ENCODE data around the gene SEZ6L. TPM values are rescaled to one million over a fixed set of nuclear protein-coding genes. Genes with fewer than 3 reads are reported as not detected.

Gene SEZ6L
- polyA plus RNA-seq, 2 of the 4 experiments (the other 2 are of a cell fraction), result not detected

- H3K4me3 ChIP-seq, result no peak overlapping the region
- no peak for DNase-seq (ENCODE audit: low read depth in 1 of 2, low spot score in 1 of 2)
- TF ChIP-seq HEYL (CRISPR knock-in tag; IDR thresholded peaks at IDR 0.05) (no peak), CTCF (IDR thresholded peaks at IDR 0.05) (no peak), ATOH8 (CRISPR knock-in tag; IDR thresholded peaks at IDR 0.05; ENCODE audit: low read depth) (no peak), EHMT2 (IDR thresholded peaks at IDR 0.05; ENCODE audit: low read depth) (no peak), BHLHE40 (IDR thresholded peaks at IDR 0.05; ENCODE audit: low read depth, low read length) (no peak), EHF (CRISPR knock-in tag; IDR thresholded peaks at IDR 0.05) (no peak), ZC3H11A (IDR thresholded peaks at IDR 0.05) (no peak), MYC (IDR thresholded peaks at IDR 0.05; ENCODE audit: borderline replicate concordance, low read length) (no peak), ELK1 (IDR thresholded peaks at IDR 0.05; ENCODE audit: low read depth, low read length) (no peak)
- TF ChIP-seq, protein P1, sequence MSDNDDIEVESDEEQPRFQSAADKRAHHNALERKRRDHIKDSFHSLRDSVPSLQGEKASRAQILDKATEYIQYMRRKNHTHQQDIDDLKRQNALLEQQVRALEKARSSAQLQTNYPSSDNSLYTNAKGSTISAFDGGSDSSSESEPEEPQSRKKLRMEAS (IDR thresholded peaks at IDR 0.05), result no peak
- ChIA-PET CTCF (interaction anchor here (1.4 kb wide), 1 partner anchor 12 kb away, joined by 3 read pairs; no protein-coding TSS in a partner anchor), POLR2A (no interaction called here)
- H3K4me1 ChIP-seq, result no peaks in the 10 kb centered on the region
- no peak for FAIRE-seq
- H3K4me2 ChIP-seq, result no peak overlapping the region
- no peaks in the 10 kb centered on the region for H3K9me3 ChIP-seq
- H3K27ac ChIP-seq, result no peak overlapping the region
- ATAC-seq, result no peak
- WGBS (ENCODE audit: missing lambda C conversion rate), result 0% methylated on average over 2 of the region's 2 CpGs
Observed at GRCh38 chr22:26185190-26185589, 15.9 kb downstream of the SEZ6L start.

DNA sequence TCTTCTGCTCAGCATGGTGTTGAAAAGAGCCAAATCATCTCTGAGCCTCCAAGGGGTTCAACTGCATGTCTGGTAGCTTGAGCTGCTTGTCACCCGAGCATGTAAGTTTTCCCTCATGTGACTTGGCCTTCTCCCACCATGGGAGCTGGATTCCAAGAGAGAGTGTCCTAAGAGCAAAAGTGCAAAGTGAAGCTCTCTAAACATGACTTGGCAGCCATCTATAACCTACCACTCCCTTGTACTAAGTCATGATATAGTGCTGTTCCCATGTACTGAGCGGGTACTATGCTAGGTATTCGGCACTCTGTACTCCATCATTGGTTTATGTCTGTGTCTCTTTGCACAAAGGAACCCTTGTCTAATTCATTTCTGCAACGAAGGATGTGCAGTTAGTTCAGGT is 19.1 kb downstream of the SEZ6L start:
- DNase-seq (ENCODE audit: low read depth in 1 of 2, low spot score in 1 of 2) (no peak), ATAC-seq (no peak), FAIRE-seq (no peak)
- Histone ChIP-seq H3K4me2 (no peak overlapping the region), H3K27ac (no peak overlapping the region), H3K4me3 (no peak overlapping the region), H3K9me3 (no peaks in the 10 kb centered on the region), H3K4me1 (no peaks in the 10 kb centered on the region)
- WGBS (ENCODE audit: missing lambda C conversion rate), result 2% methylated on average over 4 of the region's 4 CpGs
- TF ChIP-seq CTCF (IDR thresholded peaks at IDR 0.05), result no peak
- no peak for TF ChIP-seq EP300 (IDR thresholded peaks at IDR 0.05)
- no peak for TF ChIP-seq GATA3 (IDR thresholded peaks at IDR 0.05; ENCODE audit: borderline replicate concordance)
- no peak for TF ChIP-seq EHF (CRISPR knock-in tag; IDR thresholded peaks at IDR 0.05)
- TF ChIP-seq FOSL2 (IDR thresholded peaks at IDR 0.05), result no peak
- no peak for TF ChIP-seq FOSL2 (CRISPR knock-in tag; IDR thresholded peaks at IDR 0.05)
- no peak for TF ChIP-seq ZFP36 (IDR thresholded peaks at IDR 0.05; ENCODE audit: borderline replicate concordance, partially characterized antibody)
- TF ChIP-seq TP53 (CRISPR knock-in tag; IDR thresholded peaks at IDR 0.05), result no peak
- no peak for TF ChIP-seq KDM5A (IDR thresholded peaks at IDR 0.05)
- TF ChIP-seq ZNF302 (CRISPR knock-in tag; IDR thresholded peaks at IDR 0.05), result no peak
- ChIA-PET POLR2A (no interaction called here), CTCF (interaction anchor here (0.9 kb wide), 1 partner anchor 15 kb away, joined by 4 read pairs; no protein-coding TSS in a partner anchor)

Data from A549 (cell line).